Erythroblast (primary cell): ENCODE results near the gene ZNF438.

ENCODE experiments used
- GATA1 ChIP-seq: IDR thresholded peaks from 2 replicates; pipeline ENCODE4 v1.6.1; 2011; ENCODE audit warnings: low read depth, mild to moderate bottlenecking, control low read depth, low read length, moderate library complexity
- POLR2A ChIP-seq: IDR thresholded peaks from 2 replicates; pipeline ENCODE4 v1.6.1; 2011; ENCODE audit warnings: mild to moderate bottlenecking, low read length

GRCh38 chr10:30828164-30828563, 203.5 kb downstream of the ZNF438 start:
- no peak for TF ChIP-seq POLR2A
- no peak for TF ChIP-seq GATA1
